ENCODE data around the gene PIP5K1C. TPM values are rescaled to one million over a fixed set of nuclear protein-coding genes. Genes with fewer than 3 reads are reported as not detected.

Gene PIP5K1C
- polyA plus RNA-seq, 1 donor from 2014 or later: 7.1 TPM

DNA sequence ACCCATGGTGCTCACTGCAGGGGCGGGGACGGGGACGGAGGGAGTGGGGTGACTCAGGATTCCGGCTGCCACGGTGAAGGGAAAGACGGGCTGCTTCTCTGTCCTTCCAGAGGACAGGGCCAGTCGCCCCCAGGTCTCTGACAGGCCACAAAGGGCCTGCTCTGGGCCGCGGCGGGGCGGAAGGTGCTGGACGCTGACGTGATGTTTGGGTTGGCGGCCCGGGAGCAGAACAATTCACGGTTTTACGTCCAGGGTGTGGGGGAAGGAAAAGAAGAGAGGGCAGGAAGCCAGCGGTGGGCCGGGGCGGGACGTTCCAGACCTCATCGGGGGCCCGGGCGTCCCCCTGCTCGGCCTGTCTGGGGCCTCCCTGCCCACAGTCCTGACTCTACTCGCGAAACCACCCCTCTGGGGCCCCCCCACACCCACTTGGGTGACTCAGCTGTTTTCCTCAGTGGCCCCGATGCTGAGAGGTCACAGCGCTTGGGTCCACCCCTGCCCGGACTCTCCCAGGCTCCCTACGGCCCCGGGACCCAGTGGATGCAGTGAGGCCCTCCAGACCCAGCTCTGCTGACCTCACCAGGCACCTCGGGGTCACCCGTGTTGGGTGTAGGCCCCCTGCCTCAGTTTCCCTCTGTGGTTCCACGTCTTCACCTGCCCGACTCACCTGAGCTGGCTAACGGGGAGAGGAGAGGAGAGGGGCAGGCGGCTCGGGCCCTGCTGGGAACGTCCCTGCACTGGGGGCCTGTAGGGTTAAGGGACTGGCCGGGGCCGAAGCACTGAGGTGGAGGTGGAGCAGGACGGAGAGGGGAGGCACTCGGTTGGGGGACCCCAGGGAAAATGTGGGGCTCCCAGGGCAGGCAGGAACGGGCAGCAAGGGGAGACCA is 29.2 kb downstream of the PIP5K1C start:
- Histone ChIP-seq H2AFZ (ENCODE audit: low read depth, low read length) (no peak overlapping the region), H3K36me3 (ENCODE audit: insufficient read depth, low read length) (no peaks in the 10 kb centered on the region), H3K4me3 (ENCODE audit: low read length) (peak overlapping the region; percentile 37), H3F3A (ENCODE audit: insufficient read depth, low read length, poor library complexity, severe bottlenecking) (no peaks in the 10 kb centered on the region), H3K9me3 (ENCODE audit: low read length) (no peaks in the 10 kb centered on the region), H4K20me1 (ENCODE audit: insufficient read depth) (no peaks in the 10 kb centered on the region), H3K9ac (ENCODE audit: low read length) (peak overlapping the region; percentile 42), H3K4me2 (ENCODE audit: low read length) (no peak overlapping the region), H3K27ac (ENCODE audit: low read length) (peak overlapping the region; percentile 20), H3K9me2 (ENCODE audit: insufficient read depth, low read length) (no peaks in the 10 kb centered on the region), H3K27me3 (ENCODE audit: insufficient read depth, low read depth, low read length) (no peaks in the 10 kb centered on the region), H3K79me2 (replicated peaks; ENCODE audit: insufficient read depth, low read length) (no peaks in the 10 kb centered on the region)
- TF ChIP-seq POLR2AphosphoS5 (IDR thresholded peaks at IDR 0.05) (no peak), TAF1 (IDR thresholded peaks at IDR 0.05; ENCODE audit: low read depth) (no peak), EZH2 (IDR thresholded peaks at IDR 0.05; ENCODE audit: borderline replicate concordance, insufficient read depth, low read length, poor library complexity, severe bottlenecking) (no peak), CTCF (IDR thresholded peaks at IDR 0.05; ENCODE audit: poor library complexity, severe bottlenecking) (no peak), REST (IDR thresholded peaks at IDR 0.05; ENCODE audit: borderline replicate concordance) (no peak), MXI1 (conservative IDR thresholded peaks at IDR 0.05; ENCODE audit: poor library complexity, severe bottlenecking) (no peak), SMC3 (conservative IDR thresholded peaks at IDR 0.05; ENCODE audit: poor library complexity) (no peak)

DNA sequence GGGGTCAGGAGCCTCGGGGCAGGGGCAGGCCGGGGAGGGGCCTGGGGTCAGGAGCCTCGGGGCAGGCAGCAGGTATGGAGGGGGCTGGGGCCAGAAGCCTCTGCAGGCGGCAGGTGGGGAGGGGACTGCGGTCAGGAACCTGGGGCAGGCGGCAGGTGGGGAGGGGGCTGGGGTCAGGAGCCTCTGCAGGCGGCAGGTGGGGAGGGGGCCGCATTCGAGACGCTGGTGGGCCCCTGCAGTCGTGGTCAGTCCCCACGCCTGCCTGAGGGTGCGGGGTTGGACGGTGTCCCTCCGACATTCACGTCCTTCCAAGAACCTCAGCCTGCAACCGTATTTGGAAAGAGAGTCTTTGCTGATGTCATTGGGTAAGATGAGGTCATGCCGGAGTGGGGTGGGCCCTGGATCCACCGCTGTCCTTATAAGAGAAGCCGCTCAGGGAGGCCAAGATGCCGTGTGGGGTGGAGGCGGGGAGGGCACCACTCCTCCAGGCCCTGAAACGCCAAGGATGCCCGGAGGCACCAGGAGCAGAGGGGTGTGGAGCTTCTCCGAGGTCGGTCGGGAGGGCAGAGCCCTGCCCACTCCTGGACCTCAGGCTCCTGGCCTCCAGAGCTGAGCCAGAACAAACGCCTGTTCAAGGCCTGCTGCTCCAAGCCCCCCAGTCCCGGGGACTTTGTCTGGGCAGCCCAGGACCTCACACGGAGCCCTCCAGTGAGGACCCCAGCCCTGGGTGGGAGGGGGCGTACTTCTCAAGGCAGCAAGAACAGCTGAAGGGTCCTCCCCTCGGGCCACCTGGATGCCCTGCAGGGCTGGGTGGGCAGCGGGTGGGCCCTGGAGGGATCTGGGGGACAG is 30.1 kb downstream of the PIP5K1C start:
- Histone ChIP-seq H3K9ac (ENCODE audit: low read length) (no peak overlapping the region), H3K79me2 (replicated peaks; ENCODE audit: insufficient read depth, low read length) (no peaks in the 10 kb centered on the region), H3F3A (ENCODE audit: insufficient read depth, low read length, poor library complexity, severe bottlenecking) (no peaks in the 10 kb centered on the region), H3K27me3 (ENCODE audit: insufficient read depth, low read depth, low read length) (no peaks in the 10 kb centered on the region), H3K27ac (ENCODE audit: low read length) (no peak overlapping the region), H3K4me2 (ENCODE audit: low read length) (no peak overlapping the region), H3K4me3 (ENCODE audit: low read length) (no peak overlapping the region), H4K20me1 (ENCODE audit: insufficient read depth) (no peaks in the 10 kb centered on the region), H3K9me3 (ENCODE audit: low read length) (no peaks in the 10 kb centered on the region), H2AFZ (ENCODE audit: low read depth, low read length) (no peak overlapping the region), H3K36me3 (ENCODE audit: insufficient read depth, low read length) (no peaks in the 10 kb centered on the region), H3K9me2 (ENCODE audit: insufficient read depth, low read length) (no peaks in the 10 kb centered on the region)
- TF ChIP-seq EZH2 (IDR thresholded peaks at IDR 0.05; ENCODE audit: borderline replicate concordance, insufficient read depth, low read length, poor library complexity, severe bottlenecking) (no peak), REST (IDR thresholded peaks at IDR 0.05; ENCODE audit: borderline replicate concordance) (no peak), EP300 (conservative IDR thresholded peaks at IDR 0.05; ENCODE audit: poor library complexity, severe bottlenecking) (no peak), SMC3 (conservative IDR thresholded peaks at IDR 0.05; ENCODE audit: poor library complexity) (no peak), POLR2AphosphoS5 (IDR thresholded peaks at IDR 0.05) (no peak), MXI1 (conservative IDR thresholded peaks at IDR 0.05; ENCODE audit: poor library complexity, severe bottlenecking) (no peak), RAD21 (conservative IDR thresholded peaks at IDR 0.05) (no peak), TAF1 (IDR thresholded peaks at IDR 0.05; ENCODE audit: low read depth) (no peak)
